Measurements from ENCODE around the gene CCDC17. TPM values are rescaled to one million over a fixed set of nuclear protein-coding genes. Genes with fewer than 3 reads are reported as not detected.

The CCDC17 gene
- total and polyA plus RNA-seq, 2 experiments from 2014 or later: 0.57 to 2.2 TPM

DNA sequence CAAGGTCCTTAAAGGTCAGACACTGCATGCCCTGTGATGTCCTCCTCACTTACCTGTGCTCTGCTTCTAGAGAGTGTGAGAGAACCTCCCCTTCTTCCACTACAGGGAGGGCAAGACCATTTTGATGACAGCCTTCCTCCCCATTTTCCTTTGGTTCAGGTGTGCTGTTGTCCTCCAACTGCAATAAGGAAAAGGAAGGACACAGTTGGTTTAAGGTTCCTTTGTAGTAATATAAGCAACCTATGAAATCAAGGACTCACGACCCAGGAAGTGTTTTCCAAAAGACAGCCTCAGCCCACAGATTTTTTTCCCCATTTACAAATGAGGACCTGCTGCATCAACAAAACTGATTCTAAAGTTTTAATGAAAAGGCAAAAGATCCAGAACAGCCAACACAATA lies 6.6 kb upstream of the CCDC17 start:
- no peak overlapping the region for H3K4me2 ChIP-seq
- H3K27me3 Mint-ChIP-seq (ENCODE audit: insufficient read depth, low read depth, poor library complexity): no peaks in the 10 kb centered on the region
- H3K4me3 Mint-ChIP-seq: no peak overlapping the region
- peaks cover 78% of the 10 kb centered on the region for H3K36me3 Mint-ChIP-seq (ENCODE audit: low read depth)
- H3K36me3 ChIP-seq (ENCODE audit: insufficient read depth): peaks cover 82% of the 10 kb centered on the region
- peaks cover 31% of the 10 kb centered on the region for H4K20me1 ChIP-seq (replicated peaks; ENCODE audit: insufficient read depth)
- no peaks in the 10 kb centered on the region for H3K9me2 ChIP-seq (ENCODE audit: insufficient read depth)
- H3K4me1 ChIP-seq (ENCODE audit: insufficient read depth): no peaks in the 10 kb centered on the region
- ATAC-seq (no peak), DNase-seq (ENCODE audit: low spot score) (no peak)
- no peak overlapping the region for H3K4me3 ChIP-seq
- H2AFZ ChIP-seq: no peak overlapping the region
- no peaks in the 10 kb centered on the region; the same call in 2 of the 3 replicates for H3K9me3 Mint-ChIP-seq
- H3K79me2 ChIP-seq (replicated peaks; ENCODE audit: insufficient read depth): no peaks in the 10 kb centered on the region
- H3F3A ChIP-seq (replicated peaks; ENCODE audit: low read depth): peaks cover 21% of the 10 kb centered on the region
- no peak overlapping the region for H3K27ac ChIP-seq (ENCODE audit: low read depth)
- H3K27ac Mint-ChIP-seq: no peak overlapping the region
- no peaks in the 10 kb centered on the region for H3K4me1 Mint-ChIP-seq
- H3K27me3 ChIP-seq (ENCODE audit: insufficient read depth): no peaks in the 10 kb centered on the region
- no peak for TF ChIP-seq NANOG (IDR thresholded peaks at IDR 0.05; ENCODE audit: borderline replicate concordance)
- TF ChIP-seq, protein P1, sequence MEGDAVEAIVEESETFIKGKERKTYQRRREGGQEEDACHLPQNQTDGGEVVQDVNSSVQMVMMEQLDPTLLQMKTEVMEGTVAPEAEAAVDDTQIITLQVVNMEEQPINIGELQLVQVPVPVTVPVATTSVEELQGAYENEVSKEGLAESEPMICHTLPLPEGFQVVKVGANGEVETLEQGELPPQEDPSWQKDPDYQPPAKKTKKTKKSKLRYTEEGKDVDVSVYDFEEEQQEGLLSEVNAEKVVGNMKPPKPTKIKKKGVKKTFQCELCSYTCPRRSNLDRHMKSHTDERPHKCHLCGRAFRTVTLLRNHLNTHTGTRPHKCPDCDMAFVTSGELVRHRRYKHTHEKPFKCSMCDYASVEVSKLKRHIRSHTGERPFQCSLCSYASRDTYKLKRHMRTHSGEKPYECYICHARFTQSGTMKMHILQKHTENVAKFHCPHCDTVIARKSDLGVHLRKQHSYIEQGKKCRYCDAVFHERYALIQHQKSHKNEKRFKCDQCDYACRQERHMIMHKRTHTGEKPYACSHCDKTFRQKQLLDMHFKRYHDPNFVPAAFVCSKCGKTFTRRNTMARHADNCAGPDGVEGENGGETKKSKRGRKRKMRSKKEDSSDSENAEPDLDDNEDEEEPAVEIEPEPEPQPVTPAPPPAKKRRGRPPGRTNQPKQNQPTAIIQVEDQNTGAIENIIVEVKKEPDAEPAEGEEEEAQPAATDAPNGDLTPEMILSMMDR (conservative IDR thresholded peaks at IDR 0.05; ENCODE audit: low read depth in 2 of 2): no peak
- TF ChIP-seq, protein P2, sequence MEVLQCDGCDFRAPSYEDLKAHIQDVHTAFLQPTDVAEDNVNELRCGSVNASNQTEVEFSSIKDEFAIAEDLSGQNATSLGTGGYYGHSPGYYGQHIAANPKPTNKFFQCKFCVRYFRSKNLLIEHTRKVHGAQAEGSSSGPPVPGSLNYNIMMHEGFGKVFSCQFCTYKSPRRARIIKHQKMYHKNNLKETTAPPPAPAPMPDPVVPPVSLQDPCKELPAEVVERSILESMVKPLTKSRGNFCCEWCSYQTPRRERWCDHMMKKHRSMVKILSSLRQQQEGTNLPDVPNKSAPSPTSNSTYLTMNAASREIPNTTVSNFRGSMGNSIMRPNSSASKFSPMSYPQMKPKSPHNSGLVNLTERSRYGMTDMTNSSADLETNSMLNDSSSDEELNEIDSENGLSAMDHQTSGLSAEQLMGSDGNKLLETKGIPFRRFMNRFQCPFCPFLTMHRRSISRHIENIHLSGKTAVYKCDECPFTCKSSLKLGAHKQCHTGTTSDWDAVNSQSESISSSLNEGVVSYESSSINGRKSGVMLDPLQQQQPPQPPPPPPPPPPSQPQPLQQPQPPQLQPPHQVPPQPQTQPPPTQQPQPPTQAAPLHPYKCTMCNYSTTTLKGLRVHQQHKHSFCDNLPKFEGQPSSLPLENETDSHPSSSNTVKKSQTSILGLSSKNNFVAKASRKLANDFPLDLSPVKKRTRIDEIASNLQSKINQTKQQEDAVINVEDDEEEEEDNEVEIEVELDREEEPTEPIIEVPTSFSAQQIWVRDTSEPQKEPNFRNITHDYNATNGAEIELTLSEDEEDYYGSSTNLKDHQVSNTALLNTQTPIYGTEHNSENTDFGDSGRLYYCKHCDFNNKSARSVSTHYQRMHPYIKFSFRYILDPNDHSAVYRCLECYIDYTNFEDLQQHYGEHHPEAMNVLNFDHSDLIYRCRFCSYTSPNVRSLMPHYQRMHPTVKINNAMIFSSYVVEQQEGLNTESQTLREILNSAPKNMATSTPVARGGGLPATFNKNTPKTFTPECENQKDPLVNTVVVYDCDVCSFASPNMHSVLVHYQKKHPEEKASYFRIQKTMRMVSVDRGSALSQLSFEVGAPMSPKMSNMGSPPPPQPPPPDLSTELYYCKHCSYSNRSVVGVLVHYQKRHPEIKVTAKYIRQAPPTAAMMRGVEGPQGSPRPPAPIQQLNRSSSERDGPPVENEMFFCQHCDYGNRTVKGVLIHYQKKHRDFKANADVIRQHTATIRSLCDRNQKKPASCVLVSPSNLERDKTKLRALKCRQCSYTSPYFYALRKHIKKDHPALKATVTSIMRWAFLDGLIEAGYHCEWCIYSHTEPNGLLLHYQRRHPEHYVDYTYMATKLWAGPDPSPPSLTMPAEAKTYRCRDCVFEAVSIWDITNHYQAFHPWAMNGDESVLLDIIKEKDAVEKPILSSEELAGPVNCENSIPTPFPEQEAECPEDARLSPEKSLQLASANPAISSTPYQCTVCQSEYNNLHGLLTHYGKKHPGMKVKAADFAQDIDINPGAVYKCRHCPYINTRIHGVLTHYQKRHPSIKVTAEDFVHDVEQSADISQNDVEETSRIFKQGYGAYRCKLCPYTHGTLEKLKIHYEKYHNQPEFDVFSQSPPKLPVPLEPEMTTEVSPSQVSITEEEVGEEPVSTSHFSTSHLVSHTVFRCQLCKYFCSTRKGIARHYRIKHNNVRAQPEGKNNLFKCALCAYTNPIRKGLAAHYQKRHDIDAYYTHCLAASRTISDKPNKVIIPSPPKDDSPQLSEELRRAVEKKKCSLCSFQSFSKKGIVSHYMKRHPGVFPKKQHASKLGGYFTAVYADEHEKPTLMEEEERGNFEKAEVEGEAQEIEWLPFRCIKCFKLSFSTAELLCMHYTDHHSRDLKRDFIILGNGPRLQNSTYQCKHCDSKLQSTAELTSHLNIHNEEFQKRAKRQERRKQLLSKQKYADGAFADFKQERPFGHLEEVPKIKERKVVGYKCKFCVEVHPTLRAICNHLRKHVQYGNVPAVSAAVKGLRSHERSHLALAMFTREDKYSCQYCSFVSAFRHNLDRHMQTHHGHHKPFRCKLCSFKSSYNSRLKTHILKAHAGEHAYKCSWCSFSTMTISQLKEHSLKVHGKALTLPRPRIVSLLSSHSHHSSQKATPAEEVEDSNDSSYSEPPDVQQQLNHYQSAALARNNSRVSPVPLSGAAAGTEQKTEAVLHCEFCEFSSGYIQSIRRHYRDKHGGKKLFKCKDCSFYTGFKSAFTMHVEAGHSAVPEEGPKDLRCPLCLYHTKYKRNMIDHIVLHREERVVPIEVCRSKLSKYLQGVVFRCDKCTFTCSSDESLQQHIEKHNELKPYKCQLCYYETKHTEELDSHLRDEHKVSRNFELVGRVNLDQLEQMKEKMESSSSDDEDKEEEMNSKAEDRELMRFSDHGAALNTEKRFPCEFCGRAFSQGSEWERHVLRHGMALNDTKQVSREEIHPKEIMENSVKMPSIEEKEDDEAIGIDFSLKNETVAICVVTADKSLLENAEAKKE (CRISPR knock-in tag; IDR thresholded peaks at IDR 0.05): no peak
- TF ChIP-seq EZH2 (IDR thresholded peaks at IDR 0.05; ENCODE audit: low read depth, unreplicated experiment): no peak
- TF ChIP-seq ZNF114 (CRISPR knock-in tag; IDR thresholded peaks at IDR 0.05): no peak
- TF ChIP-seq POLR2AphosphoS5 (IDR thresholded peaks at IDR 0.05; ENCODE audit: low read depth): no peak
- no peak for TF ChIP-seq EZH2phosphoT487 (IDR thresholded peaks at IDR 0.05; ENCODE audit: unreplicated experiment)
- no peak for TF ChIP-seq STAT1 (IDR thresholded peaks at IDR 0.05; ENCODE audit: unreplicated experiment)
- TF ChIP-seq ZNF331 (CRISPR knock-in tag; IDR thresholded peaks at IDR 0.05; ENCODE audit: low read depth): no peak
- TF ChIP-seq, protein P3, sequence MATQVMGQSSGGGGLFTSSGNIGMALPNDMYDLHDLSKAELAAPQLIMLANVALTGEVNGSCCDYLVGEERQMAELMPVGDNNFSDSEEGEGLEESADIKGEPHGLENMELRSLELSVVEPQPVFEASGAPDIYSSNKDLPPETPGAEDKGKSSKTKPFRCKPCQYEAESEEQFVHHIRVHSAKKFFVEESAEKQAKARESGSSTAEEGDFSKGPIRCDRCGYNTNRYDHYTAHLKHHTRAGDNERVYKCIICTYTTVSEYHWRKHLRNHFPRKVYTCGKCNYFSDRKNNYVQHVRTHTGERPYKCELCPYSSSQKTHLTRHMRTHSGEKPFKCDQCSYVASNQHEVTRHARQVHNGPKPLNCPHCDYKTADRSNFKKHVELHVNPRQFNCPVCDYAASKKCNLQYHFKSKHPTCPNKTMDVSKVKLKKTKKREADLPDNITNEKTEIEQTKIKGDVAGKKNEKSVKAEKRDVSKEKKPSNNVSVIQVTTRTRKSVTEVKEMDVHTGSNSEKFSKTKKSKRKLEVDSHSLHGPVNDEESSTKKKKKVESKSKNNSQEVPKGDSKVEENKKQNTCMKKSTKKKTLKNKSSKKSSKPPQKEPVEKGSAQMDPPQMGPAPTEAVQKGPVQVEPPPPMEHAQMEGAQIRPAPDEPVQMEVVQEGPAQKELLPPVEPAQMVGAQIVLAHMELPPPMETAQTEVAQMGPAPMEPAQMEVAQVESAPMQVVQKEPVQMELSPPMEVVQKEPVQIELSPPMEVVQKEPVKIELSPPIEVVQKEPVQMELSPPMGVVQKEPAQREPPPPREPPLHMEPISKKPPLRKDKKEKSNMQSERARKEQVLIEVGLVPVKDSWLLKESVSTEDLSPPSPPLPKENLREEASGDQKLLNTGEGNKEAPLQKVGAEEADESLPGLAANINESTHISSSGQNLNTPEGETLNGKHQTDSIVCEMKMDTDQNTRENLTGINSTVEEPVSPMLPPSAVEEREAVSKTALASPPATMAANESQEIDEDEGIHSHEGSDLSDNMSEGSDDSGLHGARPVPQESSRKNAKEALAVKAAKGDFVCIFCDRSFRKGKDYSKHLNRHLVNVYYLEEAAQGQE (IDR thresholded peaks at IDR 0.05; ENCODE audit: unreplicated experiment): no peak
- no peak for TF ChIP-seq CREB1 (CRISPR knock-in tag; IDR thresholded peaks at IDR 0.05; ENCODE audit: low read depth)
- TF ChIP-seq JUNB (IDR thresholded peaks at IDR 0.05; ENCODE audit: unreplicated experiment): no peak

Measured in GM23338 (cell line).